Uterus (tissue), 2 donors: ENCODE measurements around the gene PPP3R1.

Experiments
- CTCF ChIP-seq, 4 experiments: fragments of 200-600 bp in 2 of 4; fragments of 450-650 bp in 2 of 4; sonication (generic) in 2 of 4; IDR thresholded peaks; one replicate each; pipeline ENCODE4 v1.5.1; 2016 to 2019; ENCODE audit warnings: antibody characterized with exemption in 4 of 4, mild to moderate bottlenecking in 2 of 4, moderate library complexity in 1 of 4
- POLR2A ChIP-seq, 2 donors: fragments of 450-650 bp; IDR thresholded peaks; one replicate each; pipeline ENCODE4 v1.6.1; 2016; ENCODE audit warnings: antibody characterized with exemption in 2 of 2, mild to moderate bottlenecking in 1 of 2, moderate library complexity in 1 of 2

- TF ChIP-seq CTCF (IDR thresholded peaks at IDR 0.05) (no peak), POLR2A (IDR thresholded peaks at IDR 0.05) (no peak)
Observed at GRCh38 chr2:68176657-68177056, 75.7 kb downstream of the PPP3R1 start.
